Esophagus squamous epithelium (tissue), 4 donors: ENCODE measurements around the gene CAP2.

ENCODE experiments used
- CTCF ChIP-seq, 6 experiments: fragments of 450-650 bp in 4 of 6; fragments of 200-600 bp in 2 of 6; sonication (generic) in 2 of 6; IDR thresholded peaks; one replicate each; pipeline ENCODE4 v1.5.1; 2016 to 2019; ENCODE audit warnings: antibody characterized with exemption in 6 of 6, mild to moderate bottlenecking in 4 of 6, moderate library complexity in 4 of 6
- POLR2A ChIP-seq, 4 donors: fragments of 450-650 bp; IDR thresholded peaks; one replicate each; pipeline ENCODE4 v1.6.1; 2017; ENCODE audit warnings: antibody characterized with exemption in 4 of 4, mild to moderate bottlenecking in 4 of 4, moderate library complexity in 3 of 4

DNA sequence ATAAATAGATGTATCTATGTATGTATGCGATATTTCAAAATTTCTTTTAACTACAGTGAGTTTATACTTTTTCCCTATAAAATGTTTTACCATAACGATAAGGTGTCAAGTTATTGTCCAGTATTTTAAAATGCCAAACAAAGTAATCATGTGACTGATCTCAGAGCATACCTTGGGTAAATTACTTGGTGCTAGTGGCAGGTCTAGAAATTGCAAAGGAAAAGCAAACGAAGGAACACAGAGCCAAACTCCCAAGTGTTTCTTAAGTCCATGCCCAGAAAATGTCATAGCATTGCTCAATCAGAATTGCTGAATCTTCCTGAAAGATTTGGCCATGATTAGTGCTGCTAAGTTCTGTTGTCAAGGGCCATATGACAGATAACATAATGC lies 77.5 kb downstream of the CAP2 start:
- TF ChIP-seq CTCF (IDR thresholded peaks at IDR 0.05) (peak in 4 of 6 experiments; percentile 14 to 32 (median 24)), POLR2A (IDR thresholded peaks at IDR 0.05) (no peak)
